ENCODE data around the gene TMEM259.

Gene TMEM259

DNA sequence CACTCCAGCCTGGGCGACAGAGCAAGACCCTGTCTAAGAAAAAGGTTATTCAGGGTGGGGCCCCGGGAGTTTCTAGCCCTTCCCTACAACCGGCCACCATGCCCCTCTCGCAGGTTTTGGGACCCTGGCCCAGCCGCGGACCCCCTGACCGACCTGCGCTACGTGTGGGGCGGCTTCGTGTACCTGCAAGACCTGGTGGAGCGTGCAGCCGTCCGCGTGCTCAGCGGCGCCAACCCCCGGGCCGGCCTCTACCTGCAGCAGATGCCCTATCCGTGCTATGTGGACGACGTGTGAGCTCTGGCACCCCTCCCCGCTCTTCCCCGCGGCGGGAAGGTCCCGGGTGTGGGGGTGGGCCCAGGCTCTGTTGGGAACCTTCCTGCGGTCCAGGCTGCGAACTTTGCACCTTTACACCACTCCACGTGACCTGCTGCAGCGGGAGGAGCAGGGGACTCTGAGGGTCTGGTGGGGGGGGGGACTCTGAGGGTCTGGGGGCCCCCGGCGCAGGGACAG is 25.2 kb upstream of the TMEM259 start:
- in situ Hi-C loops (cut with HindIII; ENCODE audit: low sequenced_read_pairs), result no loop called here
- TF ChIP-seq, protein P1, sequence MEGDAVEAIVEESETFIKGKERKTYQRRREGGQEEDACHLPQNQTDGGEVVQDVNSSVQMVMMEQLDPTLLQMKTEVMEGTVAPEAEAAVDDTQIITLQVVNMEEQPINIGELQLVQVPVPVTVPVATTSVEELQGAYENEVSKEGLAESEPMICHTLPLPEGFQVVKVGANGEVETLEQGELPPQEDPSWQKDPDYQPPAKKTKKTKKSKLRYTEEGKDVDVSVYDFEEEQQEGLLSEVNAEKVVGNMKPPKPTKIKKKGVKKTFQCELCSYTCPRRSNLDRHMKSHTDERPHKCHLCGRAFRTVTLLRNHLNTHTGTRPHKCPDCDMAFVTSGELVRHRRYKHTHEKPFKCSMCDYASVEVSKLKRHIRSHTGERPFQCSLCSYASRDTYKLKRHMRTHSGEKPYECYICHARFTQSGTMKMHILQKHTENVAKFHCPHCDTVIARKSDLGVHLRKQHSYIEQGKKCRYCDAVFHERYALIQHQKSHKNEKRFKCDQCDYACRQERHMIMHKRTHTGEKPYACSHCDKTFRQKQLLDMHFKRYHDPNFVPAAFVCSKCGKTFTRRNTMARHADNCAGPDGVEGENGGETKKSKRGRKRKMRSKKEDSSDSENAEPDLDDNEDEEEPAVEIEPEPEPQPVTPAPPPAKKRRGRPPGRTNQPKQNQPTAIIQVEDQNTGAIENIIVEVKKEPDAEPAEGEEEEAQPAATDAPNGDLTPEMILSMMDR (IDR thresholded peaks at IDR 0.05; ENCODE audit: low read depth, low read length), result no peak
- H3K4me3 ChIP-seq (ENCODE audit: low read depth, low read length), result no peak overlapping the region
- DNase-seq (ENCODE audit: low read depth, low spot score), result no peak

DNA sequence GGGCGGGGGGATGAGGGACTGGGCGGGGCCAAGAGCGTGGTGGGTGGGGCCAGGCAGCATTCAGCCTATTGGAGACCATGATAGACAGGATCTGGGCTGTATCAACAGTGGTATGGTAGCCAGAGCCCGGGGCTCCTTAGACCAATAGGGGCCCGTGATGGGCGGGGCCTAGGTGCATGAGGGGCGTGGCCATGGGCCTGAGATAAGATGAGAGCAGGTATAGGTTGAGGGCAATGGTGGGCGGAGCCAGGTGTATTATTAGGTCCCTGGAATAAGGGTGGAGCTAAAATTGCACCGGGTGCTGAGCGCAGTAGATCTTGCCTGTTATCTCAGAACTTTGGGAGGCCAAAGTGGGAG is 24.3 kb upstream of the TMEM259 start:
- in situ Hi-C loops (cut with HindIII; ENCODE audit: low sequenced_read_pairs), result no loop called here
- H3K4me3 ChIP-seq (ENCODE audit: low read depth, low read length), result no peak overlapping the region
- no peak for DNase-seq (ENCODE audit: low read depth, low spot score)
- TF ChIP-seq, protein P1 (IDR thresholded peaks at IDR 0.05; ENCODE audit: low read depth, low read length), result no peak

DNA sequence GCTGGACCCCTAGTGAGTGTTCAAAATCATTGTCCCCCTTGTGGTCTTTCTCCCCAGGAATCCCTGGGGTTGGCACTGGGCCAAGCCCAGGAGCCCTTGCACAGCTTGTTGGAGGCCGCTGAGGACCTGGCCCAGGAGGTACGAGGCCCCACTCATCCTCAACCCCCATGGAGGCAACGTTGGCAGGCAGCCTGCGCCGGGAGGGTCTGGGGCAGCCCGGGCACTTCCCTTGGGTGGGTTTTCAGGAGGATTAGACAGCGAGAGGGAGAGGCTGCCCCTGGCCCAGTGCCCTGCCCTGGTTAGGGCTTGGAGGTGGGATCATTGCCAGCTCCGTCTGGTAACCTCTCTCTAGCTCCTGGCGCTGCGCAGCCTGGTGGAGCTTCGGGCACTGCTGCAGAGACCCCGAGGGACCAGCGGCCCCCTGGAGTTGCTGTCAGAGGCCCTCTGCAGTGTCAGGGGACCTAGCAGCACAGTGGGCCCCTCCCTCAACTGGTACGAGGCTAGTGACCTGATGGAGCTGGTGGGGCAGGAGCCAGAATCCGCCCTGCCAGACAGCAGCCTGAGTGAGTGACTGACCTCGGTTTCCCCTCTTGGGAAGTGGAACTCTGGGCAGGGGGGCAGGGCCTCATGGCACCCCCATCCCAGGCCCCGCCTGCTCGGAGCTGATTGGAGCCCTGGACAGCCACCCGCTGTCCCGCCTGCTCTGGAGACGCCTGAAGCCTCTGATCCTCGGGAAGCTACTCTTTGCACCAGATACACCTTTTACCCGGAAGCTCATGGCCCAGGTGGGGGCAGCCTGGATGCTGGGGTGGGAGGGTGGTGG is 22.0 kb upstream of the TMEM259 start:
- in situ Hi-C loops (cut with HindIII; ENCODE audit: low sequenced_read_pairs), result no loop called here
- TF ChIP-seq, protein P1 (IDR thresholded peaks at IDR 0.05; ENCODE audit: low read depth, low read length), result no peak
- DNase-seq (ENCODE audit: low read depth, low spot score), result no peak
- no peak overlapping the region for H3K4me3 ChIP-seq (ENCODE audit: low read depth, low read length)

DNA sequence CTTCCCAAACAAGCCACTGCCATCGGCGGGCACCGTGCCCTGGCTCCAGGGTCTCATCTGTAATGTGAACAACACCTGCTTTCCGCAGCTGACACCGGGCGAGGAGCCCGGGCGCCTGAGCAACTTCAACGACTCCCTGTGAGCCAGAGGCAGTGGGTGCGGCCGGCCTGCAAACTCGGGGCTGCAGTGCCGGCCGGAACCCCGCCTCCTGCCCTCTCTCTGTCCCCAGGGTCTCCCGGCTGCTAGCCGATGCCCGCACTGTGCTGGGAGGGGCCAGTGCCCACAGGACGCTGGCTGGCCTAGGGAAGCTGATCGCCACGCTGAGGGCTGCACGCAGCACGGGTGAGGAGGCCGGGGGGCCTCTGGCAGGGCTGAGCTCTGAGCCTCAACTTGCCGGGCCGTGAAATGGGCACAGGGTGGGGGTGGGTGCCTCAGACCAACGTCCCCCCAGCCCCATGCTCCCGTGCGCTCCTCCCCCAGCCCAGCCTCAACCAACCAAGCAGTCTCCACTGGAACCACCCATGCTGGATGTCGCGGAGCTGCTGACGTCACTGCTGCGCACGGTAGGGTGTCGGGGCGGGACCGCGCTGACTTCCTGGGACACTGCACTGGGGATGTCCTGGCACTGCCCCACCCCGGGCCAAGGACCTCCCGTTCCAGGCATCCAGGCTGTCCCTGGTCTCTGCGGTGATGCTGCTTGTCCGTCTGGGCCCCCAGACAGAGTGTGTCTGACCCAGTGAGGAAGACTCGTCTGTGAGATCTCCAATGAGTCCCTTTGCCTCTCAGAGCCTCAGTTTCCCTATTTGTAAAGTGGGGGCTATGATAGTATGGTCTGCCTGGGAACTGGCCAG is 21.1 kb upstream of the TMEM259 start:
- no peak for DNase-seq (ENCODE audit: low read depth, low spot score)
- in situ Hi-C loops (cut with HindIII; ENCODE audit: low sequenced_read_pairs), result no loop called here
- TF ChIP-seq, protein P1 (IDR thresholded peaks at IDR 0.05; ENCODE audit: low read depth, low read length), result no peak
- no peak overlapping the region for H3K4me3 ChIP-seq (ENCODE audit: low read depth, low read length)

DNA sequence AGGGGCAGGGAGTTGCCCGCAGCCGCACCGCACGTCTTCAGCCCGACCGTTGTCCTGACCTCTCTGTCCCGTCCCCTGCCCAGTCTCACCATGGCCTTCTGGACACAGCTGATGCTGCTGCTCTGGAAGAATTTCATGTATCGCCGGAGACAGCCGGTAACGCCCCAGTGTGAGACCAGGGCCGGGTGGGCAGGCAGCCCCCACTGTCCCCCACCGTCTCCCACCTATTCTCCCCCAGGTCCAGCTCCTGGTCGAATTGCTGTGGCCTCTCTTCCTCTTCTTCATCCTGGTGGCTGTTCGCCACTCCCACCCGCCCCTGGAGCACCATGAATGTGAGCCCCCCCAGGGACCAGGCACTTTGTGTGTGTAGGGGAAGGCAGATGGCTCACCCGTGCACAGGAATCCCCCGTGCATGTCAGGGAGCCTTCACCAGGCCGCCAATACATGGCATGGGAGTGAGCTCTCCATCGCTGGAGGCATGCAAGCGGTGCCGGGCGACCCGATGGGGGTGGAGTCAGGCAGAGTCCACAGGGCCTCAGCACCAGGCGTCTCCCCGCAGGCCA is 20.4 kb upstream of the TMEM259 start:
- TF ChIP-seq, protein P1 (IDR thresholded peaks at IDR 0.05; ENCODE audit: low read depth, low read length), result no peak
- no peak for DNase-seq (ENCODE audit: low read depth, low spot score)
- in situ Hi-C loops (cut with HindIII; ENCODE audit: low sequenced_read_pairs), result no loop called here
- H3K4me3 ChIP-seq (ENCODE audit: low read depth, low read length), result peak overlapping the region; percentile 62

DNA sequence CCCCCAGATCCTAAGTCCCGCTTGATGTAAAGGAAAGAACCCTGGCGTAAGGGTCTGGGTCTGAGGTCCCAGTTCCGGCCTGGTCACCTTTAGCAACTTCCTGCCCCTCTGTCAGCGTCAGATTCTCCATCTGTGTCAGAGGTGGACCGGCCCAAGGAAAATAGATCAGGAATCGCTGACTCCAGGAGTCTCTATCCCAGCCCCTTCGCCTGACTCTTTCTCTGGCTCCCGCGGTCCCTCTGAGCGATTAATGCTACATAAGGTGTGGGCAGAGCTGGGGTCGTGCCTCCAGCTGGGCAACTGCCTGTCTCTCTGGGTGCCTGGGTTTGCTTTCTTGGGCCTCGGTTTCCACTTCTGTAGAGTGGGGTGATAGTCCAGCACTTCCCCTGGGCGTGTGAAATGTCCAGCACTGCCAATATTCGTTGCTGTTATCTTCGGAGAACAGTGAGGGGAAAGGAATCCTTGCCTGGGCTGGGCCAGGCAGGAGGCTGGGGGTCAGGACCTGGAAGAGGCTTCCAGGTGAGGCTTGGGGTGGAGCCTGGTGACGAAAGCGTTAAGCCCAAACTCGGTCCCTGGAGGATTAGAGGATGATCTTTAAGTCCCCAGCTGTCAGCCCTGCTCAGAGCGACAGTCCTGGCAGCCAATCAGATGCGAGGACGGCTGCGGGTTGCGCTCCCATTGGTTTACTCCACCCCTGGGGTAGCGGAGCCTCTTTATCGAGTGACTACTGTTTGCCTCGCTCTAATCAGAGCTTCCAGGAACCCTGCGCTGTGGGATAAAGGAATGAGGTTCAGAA is 19.8 kb upstream of the TMEM259 start:
- TF ChIP-seq, protein P1 (IDR thresholded peaks at IDR 0.05; ENCODE audit: low read depth, low read length), result no peak
- peak overlapping the region; percentile 62 for H3K4me3 ChIP-seq (ENCODE audit: low read depth, low read length)
- in situ Hi-C loops (cut with HindIII; ENCODE audit: low sequenced_read_pairs), result no loop called here
- DNase-seq (ENCODE audit: low read depth, low spot score), result peak; percentile 95

Measured in astrocyte of the spinal cord (primary cell).